H7 (cell line): Measurements from ENCODE around the gene RPL9. TPM values are rescaled to one million over a fixed set of nuclear protein-coding genes. Genes with fewer than 3 reads are reported as not detected.
A peak's percentile ranks its signal among the peaks of the same experiment; 100 is the strongest.
"Not testable (repeated sequence)": the region's sequence is repeated elsewhere in the genome, so short reads cannot be mapped to it uniquely, and the experiment has no call there.

Experiments used
- DNase-seq: peaks from one replicate; pipeline ENCODE4 v3.0.0; 2012
- H3K27me3 ChIP-seq: 2 replicates; pipeline ENCODE4 v1.6.0; 2011; ENCODE audit warnings: mild to moderate bottlenecking, low read length; ENCODE audit not compliant: control insufficient read depth, insufficient read depth
- H3K36me3 ChIP-seq: replicated peaks from 2 replicates; pipeline ENCODE4 v1.5.1; 2011; ENCODE audit warnings: low read length; ENCODE audit not compliant: control insufficient read depth, insufficient read depth
- H3K4me3 ChIP-seq: 2 replicates; pipeline ENCODE4 v1.5.1; 2011; ENCODE audit warnings: low read depth, mild to moderate bottlenecking, control low read depth, low read length, moderate library complexity; ENCODE audit not compliant: insufficient read depth
- total RNA-seq: library from RNA; depleted of rRNA; stranded (reverse); fragments of >200 nt; shearing (Covaris generic); gene quantifications from 2 replicates; pipeline ENCODE4 v1.2.3, GENCODE V29; 2014

RPL9 gene
- total RNA-seq, 1 experiment from 2014 or later = 1,441 TPM

DNA sequence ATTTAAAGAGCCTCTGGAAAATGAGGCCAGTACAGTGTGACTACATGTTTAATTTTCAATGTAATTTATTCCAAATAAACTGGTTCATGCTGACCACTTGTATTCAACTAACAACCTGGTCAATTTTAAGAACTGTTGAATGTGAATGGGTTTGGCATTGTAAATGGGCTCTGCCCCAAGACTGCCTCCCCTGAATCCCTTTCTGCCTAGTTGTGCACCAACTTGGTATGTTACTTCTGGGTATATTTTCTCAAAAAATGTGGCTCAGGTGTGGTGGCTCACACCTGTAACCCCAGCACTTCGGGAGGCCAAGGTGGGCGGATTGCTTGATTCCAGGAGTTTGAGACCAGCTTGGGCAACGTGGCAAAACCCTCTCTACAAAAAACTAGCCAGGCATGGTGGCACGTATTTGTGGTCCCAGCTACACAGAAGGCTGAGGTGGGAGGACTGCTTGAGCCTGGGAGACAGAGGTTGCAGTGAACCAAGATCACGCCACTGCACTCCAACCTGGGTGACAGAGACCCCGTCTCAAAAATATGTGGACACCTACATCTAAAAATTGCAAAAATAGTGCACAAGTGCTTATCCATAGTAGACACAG lies 7.2 kb downstream of the RPL9 start:
- DNase-seq = no peak
- Histone ChIP-seq H3K36me3 (peaks cover 35% of the 10 kb centered on the region), H3K27me3 (no peaks in the 10 kb centered on the region), H3K4me3 (no peak overlapping the region)

DNA sequence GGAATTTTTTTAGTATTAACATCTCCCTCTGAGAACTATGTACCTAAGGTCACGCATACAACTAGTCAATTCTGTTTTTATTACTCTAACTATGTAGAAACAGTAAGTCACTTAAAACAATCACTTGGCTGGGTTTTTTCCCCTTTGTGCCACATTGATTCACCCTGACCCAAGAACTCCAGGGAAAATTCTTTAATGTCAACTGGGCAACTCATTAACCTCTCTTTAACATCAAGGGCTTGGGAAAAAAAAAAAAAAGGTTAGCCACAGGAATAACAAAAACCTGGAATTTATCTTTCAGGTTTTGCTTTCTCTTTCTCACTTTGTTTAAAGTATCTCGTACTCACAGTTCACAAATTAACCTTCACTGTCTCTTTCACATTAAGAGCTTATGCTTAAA lies 8.1 kb downstream of the RPL9 start:
- DNase-seq = no peak
- Histone ChIP-seq H3K36me3 (peaks cover 27% of the 10 kb centered on the region), H3K27me3 (no peaks in the 10 kb centered on the region), H3K4me3 (no peak overlapping the region)

DNA sequence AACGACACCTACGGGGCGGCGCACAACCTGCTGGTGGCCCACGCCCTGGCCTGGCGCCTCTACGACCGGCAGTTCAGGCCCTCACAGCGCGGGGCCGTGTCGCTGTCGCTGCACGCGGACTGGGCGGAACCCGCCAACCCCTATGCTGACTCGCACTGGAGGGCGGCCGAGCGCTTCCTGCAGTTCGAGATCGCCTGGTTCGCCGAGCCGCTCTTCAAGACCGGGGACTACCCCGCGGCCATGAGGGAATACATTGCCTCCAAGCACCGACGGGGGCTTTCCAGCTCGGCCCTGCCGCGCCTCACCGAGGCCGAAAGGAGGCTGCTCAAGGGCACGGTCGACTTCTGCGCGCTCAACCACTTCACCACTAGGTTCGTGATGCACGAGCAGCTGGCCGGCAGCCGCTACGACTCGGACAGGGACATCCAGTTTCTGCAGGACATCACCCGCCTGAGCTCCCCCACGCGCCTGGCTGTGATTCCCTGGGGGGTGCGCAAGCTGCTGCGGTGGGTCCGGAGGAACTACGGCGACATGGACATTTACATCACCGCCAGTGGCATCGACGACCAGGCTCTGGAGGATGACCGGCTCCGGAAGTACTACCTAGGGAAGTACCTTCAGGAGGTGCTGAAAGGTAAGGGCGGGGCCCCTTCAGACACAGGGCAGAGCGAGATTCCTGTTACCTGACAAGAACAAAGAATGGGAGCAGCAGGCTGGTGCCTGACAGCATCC lies 11.7 kb downstream of the RPL9 start:
- H3K4me3 ChIP-seq = peak overlapping the region; percentile 50
- no peaks in the 10 kb centered on the region for H3K27me3 ChIP-seq
- peak; percentile 77 for DNase-seq
- H3K36me3 ChIP-seq = peaks cover 4% of the 10 kb centered on the region

DNA sequence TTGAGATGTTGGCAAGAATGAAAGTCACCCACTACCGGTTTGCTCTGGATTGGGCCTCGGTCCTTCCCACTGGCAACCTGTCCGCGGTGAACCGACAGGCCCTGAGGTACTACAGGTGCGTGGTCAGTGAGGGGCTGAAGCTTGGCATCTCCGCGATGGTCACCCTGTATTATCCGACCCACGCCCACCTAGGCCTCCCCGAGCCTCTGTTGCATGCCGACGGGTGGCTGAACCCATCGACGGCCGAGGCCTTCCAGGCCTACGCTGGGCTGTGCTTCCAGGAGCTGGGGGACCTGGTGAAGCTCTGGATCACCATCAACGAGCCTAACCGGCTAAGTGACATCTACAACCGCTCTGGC lies 12.3 kb downstream of the RPL9 start:
- no peaks in the 10 kb centered on the region for H3K27me3 ChIP-seq
- no peaks in the 10 kb centered on the region for H3K36me3 ChIP-seq
- no peak for DNase-seq
- H3K4me3 ChIP-seq = peak overlapping the region; percentile 50

DNA sequence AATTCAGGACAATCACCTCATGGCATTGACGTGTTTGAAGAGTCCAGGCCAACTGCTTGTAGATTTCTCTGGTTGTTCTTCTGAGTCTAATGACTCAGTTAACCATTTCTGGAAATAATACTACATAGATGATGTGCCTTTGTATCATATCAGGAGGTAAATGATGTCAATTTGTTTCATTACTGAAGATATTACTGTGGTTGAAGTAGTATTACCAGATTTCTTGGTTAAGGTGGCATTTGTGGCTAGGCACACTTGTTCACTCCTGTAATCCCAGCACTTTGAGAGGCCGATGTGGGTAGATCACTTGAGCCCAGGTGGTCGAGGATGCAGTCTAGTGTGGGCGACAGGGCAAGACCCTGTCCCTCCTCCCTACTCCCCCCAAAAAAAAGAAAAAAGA lies 15.7 kb downstream of the RPL9 start:
- no peaks in the 10 kb centered on the region for H3K27me3 ChIP-seq
- no peak for DNase-seq
- H3K4me3 ChIP-seq = no peak overlapping the region
- H3K36me3 ChIP-seq = no peaks in the 10 kb centered on the region

DNA sequence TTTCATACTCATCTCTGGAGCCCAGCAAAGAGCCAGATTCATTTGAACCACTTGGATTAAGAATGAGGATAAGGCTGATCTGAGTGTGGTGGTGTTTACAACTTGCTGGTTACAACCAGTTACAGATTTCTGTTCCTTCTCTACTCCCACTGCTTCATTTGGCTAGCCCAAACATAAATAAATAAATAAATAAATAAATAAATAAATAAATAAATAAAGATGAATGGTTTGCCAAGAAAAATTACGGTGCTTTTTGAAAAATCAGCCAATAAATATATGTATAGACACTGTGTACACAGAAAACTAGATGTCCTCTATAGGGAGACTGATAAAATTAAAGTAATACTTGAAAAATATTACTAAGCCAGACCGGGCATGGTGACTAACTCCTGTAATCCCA lies 17.1 kb downstream of the RPL9 start:
- H3K27me3 ChIP-seq = no peaks in the 10 kb centered on the region
- no peaks in the 10 kb centered on the region for H3K36me3 ChIP-seq
- H3K4me3 ChIP-seq = no peak overlapping the region
- no peak for DNase-seq

DNA sequence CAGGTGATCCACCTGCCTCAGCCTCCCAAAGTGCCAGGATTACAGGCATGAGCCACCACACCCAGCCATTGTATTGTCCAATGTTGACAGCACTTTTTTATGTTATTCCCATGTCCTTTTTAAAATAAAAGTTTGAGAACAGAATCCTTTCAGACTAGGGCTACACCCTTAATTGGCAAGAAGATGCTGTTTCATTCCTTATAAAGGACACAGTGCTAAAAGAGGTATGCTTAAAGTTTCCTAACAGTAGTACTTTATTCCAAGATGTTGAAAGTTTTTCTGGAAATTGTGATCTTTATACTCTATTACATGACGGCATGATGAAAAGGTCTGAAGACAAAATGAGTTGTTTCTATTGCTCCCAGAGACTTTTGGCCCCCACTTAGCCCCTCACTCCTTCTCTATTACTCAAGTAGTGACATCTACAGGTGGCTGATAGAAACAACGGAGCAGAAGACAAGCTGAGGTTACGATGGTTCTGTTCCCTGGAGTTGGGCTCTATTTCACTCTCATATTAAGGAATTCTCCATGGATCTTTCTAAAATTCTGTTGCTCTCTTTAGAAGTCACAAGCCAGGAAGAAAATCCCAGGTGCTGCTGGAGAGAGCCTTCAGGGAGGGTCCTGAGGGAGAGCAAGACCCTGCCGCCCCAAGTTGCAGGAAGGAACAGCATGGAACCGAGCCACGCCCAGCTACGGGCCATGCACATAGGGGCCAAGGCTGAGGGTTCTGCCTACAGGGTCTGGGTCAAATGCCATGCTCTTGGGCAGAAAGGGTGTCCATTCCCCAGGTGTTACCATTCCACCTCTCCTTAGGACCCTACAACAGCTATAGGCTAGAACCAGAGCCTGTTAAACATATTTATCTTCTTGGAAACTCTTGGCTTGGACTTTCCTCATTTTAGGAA lies 22.8 kb downstream of the RPL9 start:
- peak; percentile 43 for DNase-seq
- H3K36me3 ChIP-seq = no peaks in the 10 kb centered on the region
- H3K27me3 ChIP-seq = no peaks in the 10 kb centered on the region

DNA sequence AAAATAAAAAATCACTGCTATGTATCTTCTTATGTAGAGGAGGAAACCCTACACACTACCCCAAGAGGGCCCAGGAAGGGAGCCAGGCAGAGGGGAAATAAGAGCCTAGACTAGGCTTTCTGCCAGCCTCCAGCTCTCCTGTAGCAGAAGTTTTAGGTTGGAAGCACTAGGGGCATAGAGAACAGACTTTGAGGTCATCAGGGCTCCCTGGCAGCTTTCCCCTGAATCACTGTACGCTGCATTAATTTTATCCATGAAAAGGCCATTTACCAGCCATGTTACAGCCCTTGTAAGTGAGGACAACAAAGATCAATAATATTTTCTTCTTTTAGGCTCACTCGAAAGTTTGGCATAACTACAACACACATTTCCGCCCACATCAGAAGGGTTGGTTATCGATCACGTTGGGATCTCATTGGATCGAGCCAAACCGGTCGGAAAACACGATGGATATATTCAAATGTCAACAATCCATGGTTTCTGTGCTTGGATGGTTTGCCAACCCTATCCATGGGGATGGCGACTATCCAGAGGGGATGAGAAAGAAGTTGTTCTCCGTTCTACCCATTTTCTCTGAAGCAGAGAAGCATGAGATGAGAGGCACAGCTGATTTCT lies 24.7 kb downstream of the RPL9 start:
- no peak for DNase-seq
- Histone ChIP-seq H3K36me3 (no peaks in the 10 kb centered on the region), H3K4me3 (no peak overlapping the region), H3K27me3 (no peaks in the 10 kb centered on the region)

More for the DNA sequence above, 22.8 kb downstream of the RPL9 start:
- H3K4me3 ChIP-seq = no peak overlapping the region

DNA sequence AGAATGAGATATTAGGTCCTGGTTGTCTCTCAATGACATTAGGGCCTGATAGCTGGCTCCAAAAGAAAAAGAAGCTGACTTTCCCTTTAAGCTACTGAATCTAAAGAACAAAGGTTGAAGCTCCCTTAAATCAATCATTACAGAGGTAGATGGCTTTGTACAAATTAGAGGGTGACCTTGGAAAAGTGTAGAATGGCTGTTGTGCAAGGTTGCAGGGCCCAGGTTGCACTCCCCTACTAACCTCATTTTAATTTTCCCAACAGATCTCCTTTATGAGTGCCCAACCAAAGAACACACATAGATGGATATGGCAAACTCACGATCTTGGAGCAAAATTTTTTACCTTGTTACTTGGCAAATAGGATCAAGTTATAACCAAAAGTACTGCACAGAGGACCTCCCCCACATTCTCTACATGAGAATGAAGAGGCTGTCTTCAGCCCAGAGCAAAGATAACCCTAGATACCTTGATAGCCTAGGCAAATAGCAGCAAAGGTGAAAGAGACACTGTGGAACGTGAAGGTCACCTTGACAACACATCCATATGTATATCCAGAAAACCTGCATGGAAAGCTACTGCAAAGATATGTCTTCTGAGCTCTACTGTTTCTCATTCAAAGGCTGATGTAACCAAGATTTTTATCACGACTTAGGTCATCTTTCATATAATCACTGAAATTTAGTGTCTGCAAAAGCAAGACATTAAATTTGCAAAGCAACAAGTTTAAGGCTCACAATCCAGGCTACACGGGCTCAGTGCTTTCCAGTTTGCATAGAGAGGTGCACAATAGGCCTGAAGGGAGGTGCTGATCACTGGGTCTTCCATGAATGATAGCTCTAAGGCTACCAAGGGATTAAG lies 29.0 kb downstream of the RPL9 start:
- DNase-seq = no peak
- Histone ChIP-seq H3K4me3 (no peak overlapping the region), H3K27me3 (no peaks in the 10 kb centered on the region), H3K36me3 (no peaks in the 10 kb centered on the region)

DNA sequence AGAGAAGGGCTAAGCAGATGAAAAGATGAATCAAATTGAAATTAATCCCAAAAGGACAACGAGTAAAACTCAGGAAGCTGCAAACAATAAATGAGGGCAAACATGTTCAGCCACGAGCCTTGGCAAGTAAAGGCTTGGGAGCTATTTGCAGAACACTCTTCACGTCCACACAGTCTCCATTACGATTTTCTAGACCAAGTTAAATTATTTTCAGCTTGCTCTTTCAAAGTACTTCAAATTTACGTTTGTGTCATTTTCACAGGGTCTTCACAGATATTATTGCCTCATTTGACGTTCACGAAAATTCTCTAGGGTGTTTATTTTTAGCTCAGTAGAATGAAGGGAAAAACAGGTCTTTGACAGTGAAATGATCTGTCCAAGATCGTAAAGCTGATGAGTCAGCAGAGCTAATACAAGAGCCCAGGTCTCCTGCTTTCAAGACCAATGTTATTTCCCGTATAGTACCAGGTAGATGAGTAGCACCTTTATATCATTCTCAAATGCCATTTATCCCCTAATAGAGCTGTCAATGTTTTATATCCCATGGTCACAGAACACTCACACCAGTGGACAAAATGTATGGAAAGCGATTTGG lies 31.1 kb downstream of the RPL9 start:
- no peak for DNase-seq
- H3K27me3 ChIP-seq = no peaks in the 10 kb centered on the region
- H3K4me3 ChIP-seq = no peak overlapping the region
- no peaks in the 10 kb centered on the region for H3K36me3 ChIP-seq

DNA sequence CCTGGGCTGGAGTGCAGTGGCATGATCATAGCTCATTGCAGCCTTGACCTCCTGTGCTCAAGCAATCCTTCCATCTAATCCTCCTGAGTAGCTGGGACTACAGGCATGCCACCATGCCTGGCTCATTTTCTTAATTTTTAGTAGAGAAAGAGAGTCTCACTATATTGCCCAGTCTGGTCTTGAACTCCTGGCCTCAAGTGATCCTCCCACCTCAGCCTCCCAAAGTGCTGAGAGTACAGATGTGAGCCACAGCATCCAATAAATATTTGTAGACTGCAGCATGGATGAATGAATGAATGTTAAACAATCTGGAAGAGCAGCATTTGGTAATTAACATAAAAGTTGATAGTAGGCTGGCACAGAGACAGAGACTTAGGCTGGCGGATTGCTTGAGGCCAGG lies 32.0 kb downstream of the RPL9 start:
- no peak overlapping the region for H3K4me3 ChIP-seq
- no peaks in the 10 kb centered on the region for H3K27me3 ChIP-seq
- no peak for DNase-seq
- H3K36me3 ChIP-seq = no peaks in the 10 kb centered on the region

DNA sequence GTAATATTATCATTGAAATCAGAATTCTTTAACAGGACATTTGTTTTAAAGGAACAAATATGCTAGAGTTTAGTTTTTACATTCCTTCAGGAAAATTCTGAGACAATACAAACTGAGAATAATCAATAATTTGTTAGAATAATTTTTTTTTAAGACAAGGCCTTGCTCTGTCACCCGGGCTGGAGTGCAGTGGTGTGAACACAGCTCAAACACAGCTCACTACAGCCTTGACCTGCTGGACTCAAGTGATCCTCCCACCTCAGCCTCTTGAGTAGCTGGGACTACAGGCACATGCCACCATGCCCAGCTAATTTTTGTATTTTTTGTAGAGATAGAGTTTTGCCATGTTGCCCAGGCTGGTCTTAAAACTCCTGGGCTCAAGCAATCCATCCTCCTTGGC lies 33.4 kb downstream of the RPL9 start:
- not testable (repeated sequence) for H3K4me3 ChIP-seq, H3K36me3 ChIP-seq, DNase-seq, H3K27me3 ChIP-seq

DNA sequence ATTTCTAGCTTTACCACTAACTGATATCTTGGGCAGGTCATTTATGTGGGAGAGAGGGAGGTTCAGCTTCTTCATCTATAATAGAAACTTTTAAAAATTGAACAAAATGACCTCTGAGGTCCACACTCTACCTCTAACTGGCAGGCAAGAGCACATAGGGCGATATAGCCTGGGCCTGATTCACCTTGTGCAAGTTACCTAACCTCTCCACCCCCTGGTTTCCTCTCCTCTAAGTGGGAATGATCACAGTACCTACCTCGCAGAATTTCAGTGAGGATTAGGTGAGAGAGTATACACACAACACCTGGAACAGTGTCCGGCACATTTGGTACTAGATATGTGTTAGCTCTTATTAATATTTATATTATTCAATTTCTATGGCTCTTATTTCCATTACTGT lies 36.5 kb downstream of the RPL9 start:
- Histone ChIP-seq H3K4me3 (no peak overlapping the region), H3K27me3 (no peaks in the 10 kb centered on the region), H3K36me3 (no peaks in the 10 kb centered on the region)
- DNase-seq = no peak
